ENCODE results near the gene HEXIM1. TPM values are rescaled to one million over a fixed set of nuclear protein-coding genes. Genes with fewer than 3 reads are reported as not detected.

HEXIM1 gene
- total RNA-seq, 1 donor from 2014 or later: 29.5 TPM

GRCh38 chr17:45103269-45103795 is 44.9 kb upstream of the HEXIM1 start:
- TF ChIP-seq CTCF (conservative IDR thresholded peaks at IDR 0.05): no peak
- Mint-ChIP-seq H3K27ac (ENCODE audit: unreplicated experiment) (no peak overlapping the region), H3K4me3 (no peak overlapping the region), H3K36me3 (ENCODE audit: low read depth) (peaks cover 11% of the 10 kb centered on the region), H3K9me3 (no peaks in the 10 kb centered on the region), H3K27me3 (ENCODE audit: low read depth) (no peaks in the 10 kb centered on the region), H3K4me1 (no peaks in the 10 kb centered on the region)
- no peak for DNase-seq (ENCODE audit: low read depth, low spot score)

- no peak for TF ChIP-seq CTCF (conservative IDR thresholded peaks at IDR 0.05)
- DNase-seq (ENCODE audit: low read depth, low spot score): no peak
- Mint-ChIP-seq H3K9me3 (no peaks in the 10 kb centered on the region), H3K4me3 (no peak overlapping the region), H3K27me3 (ENCODE audit: low read depth) (no peaks in the 10 kb centered on the region), H3K36me3 (ENCODE audit: low read depth) (peaks cover 12% of the 10 kb centered on the region), H3K27ac (ENCODE audit: unreplicated experiment) (no peak overlapping the region), H3K4me1 (no peaks in the 10 kb centered on the region)
These were observed 44.2 kb upstream of the HEXIM1 start for GRCh38 chr17:45104029-45104428.

GRCh38 chr17:45104497-45104896 is 43.8 kb upstream of the HEXIM1 start:
- no peak for DNase-seq (ENCODE audit: low read depth, low spot score)
- TF ChIP-seq CTCF (conservative IDR thresholded peaks at IDR 0.05): no peak
- Mint-ChIP-seq H3K27ac (ENCODE audit: unreplicated experiment) (no peak overlapping the region), H3K36me3 (ENCODE audit: low read depth) (peaks cover 9% of the 10 kb centered on the region), H3K4me3 (no peak overlapping the region), H3K9me3 (no peaks in the 10 kb centered on the region), H3K27me3 (ENCODE audit: low read depth) (no peaks in the 10 kb centered on the region), H3K4me1 (no peaks in the 10 kb centered on the region)

- no peak overlapping the region for H3K27ac Mint-ChIP-seq (ENCODE audit: unreplicated experiment)
These were observed 43.2 kb upstream of the HEXIM1 start for GRCh38 chr17:45104907-45105624.

GRCh38 chr17:45106096-45106495 is 42.2 kb upstream of the HEXIM1 start:
- no peak overlapping the region for H3K27ac Mint-ChIP-seq (ENCODE audit: unreplicated experiment)
- TF ChIP-seq CTCF (conservative IDR thresholded peaks at IDR 0.05): no peak
- no peak for DNase-seq (ENCODE audit: low read depth, low spot score)
- H3K4me1 Mint-ChIP-seq: no peaks in the 10 kb centered on the region
- no peak overlapping the region for H3K4me3 Mint-ChIP-seq
- no peaks in the 10 kb centered on the region for H3K9me3 Mint-ChIP-seq
- peaks cover 9% of the 10 kb centered on the region for H3K36me3 Mint-ChIP-seq (ENCODE audit: low read depth)
- no peaks in the 10 kb centered on the region for H3K27me3 Mint-ChIP-seq (ENCODE audit: low read depth)

More at GRCh38 chr17:45104907-45105624, 43.2 kb upstream of the HEXIM1 start:
- Mint-ChIP-seq H3K4me3 (no peak overlapping the region), H3K27me3 (ENCODE audit: low read depth) (no peaks in the 10 kb centered on the region), H3K9me3 (no peaks in the 10 kb centered on the region), H3K36me3 (ENCODE audit: low read depth) (peaks cover 9% of the 10 kb centered on the region), H3K4me1 (no peaks in the 10 kb centered on the region)
- TF ChIP-seq CTCF (conservative IDR thresholded peaks at IDR 0.05): no peak
- DNase-seq (ENCODE audit: low read depth, low spot score): no peak
